AG09309 (cell line): Measurements from ENCODE around the gene MED9.

Source experiments
- DNase-seq: peaks from one replicate; pipeline ENCODE4 v3.0.0-alpha.2; 2010; ENCODE audit warnings: low read depth
- H3K4me3 ChIP-seq: 2 replicates; pipeline ENCODE4 v1.5.1; 2011; ENCODE audit warnings: mild to moderate bottlenecking, low read depth, low read length, moderate library complexity; ENCODE audit not compliant: control insufficient read depth
- CTCF ChIP-seq: IDR thresholded peaks from 2 replicates; pipeline ENCODE4 v1.5.1; 2011; ENCODE audit warnings: mild to moderate bottlenecking, low read depth, low read length, inconsistent platforms; ENCODE audit not compliant: insufficient read depth, control insufficient read depth; ENCODE audit errors: missing control alignments

The MED9 gene

GRCh38 chr17:17510456-17511292 lies 33.9 kb downstream of the MED9 start:
- no peak for TF ChIP-seq CTCF

GRCh38 chr17:17511293-17511741 lies 34.5 kb downstream of the MED9 start:
- H3K4me3 ChIP-seq, result no peak overlapping the region
- no peak for TF ChIP-seq CTCF
- no peak for DNase-seq

More at GRCh38 chr17:17510456-17511292, 33.9 kb downstream of the MED9 start:
- DNase-seq, result no peak
- H3K4me3 ChIP-seq, result no peak overlapping the region

GRCh38 chr17:17511881-17512858 lies 35.4 kb downstream of the MED9 start:
- no peak overlapping the region for H3K4me3 ChIP-seq
- peak; percentile 8 for TF ChIP-seq CTCF
- DNase-seq, result peak; percentile 87

GRCh38 chr17:17512866-17513265 lies 36.1 kb downstream of the MED9 start:
- TF ChIP-seq CTCF, result no peak
- H3K4me3 ChIP-seq, result no peak overlapping the region
- no peak for DNase-seq

GRCh38 chr17:17513626-17514025 lies 36.8 kb downstream of the MED9 start:
- H3K4me3 ChIP-seq, result no peak overlapping the region
- TF ChIP-seq CTCF, result no peak
- DNase-seq, result no peak

GRCh38 chr17:17514361-17514992 lies 37.7 kb downstream of the MED9 start:
- no peak for DNase-seq
- no peak overlapping the region for H3K4me3 ChIP-seq
- no peak for TF ChIP-seq CTCF
